ENCODE measurements around the gene MARK3.

MARK3 gene

GRCh38 chr14:103443111-103443510 is 57.9 kb downstream of the MARK3 start:
- DNase-seq: no peak

GRCh38 chr14:103444837-103445524 is 59.8 kb downstream of the MARK3 start:
- peak; percentile 8 for DNase-seq

- peak; percentile 21 for DNase-seq
Observed at GRCh38 chr14:103445806-103446205, 60.6 kb downstream of the MARK3 start.

- no peak for DNase-seq
Observed at GRCh38 chr14:103448097-103448496, 62.9 kb downstream of the MARK3 start.

- DNase-seq: no peak
Observed at GRCh38 chr14:103449634-103450161, 64.5 kb downstream of the MARK3 start.

GRCh38 chr14:103450416-103450815 is 65.2 kb downstream of the MARK3 start:
- DNase-seq: no peak

- DNase-seq: no peak
Observed at GRCh38 chr14:103451401-103451800, 66.2 kb downstream of the MARK3 start.

- no peak for DNase-seq
Observed at GRCh38 chr14:103453791-103454190, 68.6 kb downstream of the MARK3 start.

- no peak for DNase-seq
Observed at GRCh38 chr14:103456167-103456835, 71.1 kb downstream of the MARK3 start.

- no peak for DNase-seq
Observed at GRCh38 chr14:103460415-103460814, 75.2 kb downstream of the MARK3 start.

GRCh38 chr14:103463149-103463548 is 77.9 kb downstream of the MARK3 start:
- no peak for DNase-seq

GRCh38 chr14:103463851-103464250 is 78.6 kb downstream of the MARK3 start:
- no peak for DNase-seq

- no peak for DNase-seq
Observed at GRCh38 chr14:103472939-103473338, 87.7 kb downstream of the MARK3 start.

GRCh38 chr14:103474893-103475292 is 89.7 kb downstream of the MARK3 start:
- no peak for DNase-seq

- DNase-seq: no peak
Observed at GRCh38 chr14:103476065-103476464, 90.8 kb downstream of the MARK3 start.

- DNase-seq: no peak
Observed at GRCh38 chr14:103476631-103477030, 91.4 kb downstream of the MARK3 start.

GRCh38 chr14:103480595-103480994 is 95.4 kb downstream of the MARK3 start:
- no peak for DNase-seq

- DNase-seq: no peak
Observed at GRCh38 chr14:103483600-103483999, 98.4 kb downstream of the MARK3 start.

GRCh38 chr14:103485504-103485903 is 100.3 kb downstream of the MARK3 start:
- DNase-seq: no peak

- no peak for DNase-seq
Observed at GRCh38 chr14:103488071-103488470, 102.9 kb downstream of the MARK3 start.

- DNase-seq: no peak
Observed at GRCh38 chr14:103488960-103489359, 103.7 kb downstream of the MARK3 start.

GRCh38 chr14:103489621-103490020 is 104.4 kb downstream of the MARK3 start:
- DNase-seq: no peak

- no peak for DNase-seq
Observed at GRCh38 chr14:103491691-103492090, 106.5 kb downstream of the MARK3 start.

GRCh38 chr14:103492156-103492925 is 107.1 kb downstream of the MARK3 start:
- DNase-seq: no peak
